Tibial artery (tissue), 4 donors: Measurements from ENCODE around the gene YPEL4.

Source experiments
- DNase-seq, 2 donors: peaks; one replicate each; pipeline ENCODE4 v3.0.0-alpha.2; 2019
- H3K27ac ChIP-seq, 2 donors: fragments of 200-600 bp; sonication (generic) in 1 of 2; 1 replicate in 1 of 2; 2 replicates in 1 of 2; pipeline ENCODE4 v1.5.1; 2018 to 2019; ENCODE audit warnings: mild to moderate bottlenecking in 1 of 2
- H3K27me3 ChIP-seq, 2 donors: fragments of 200-600 bp; sonication (generic) in 1 of 2; one replicate each; pipeline versions ENCODE4 v1.5.1 to v1.6.0; 2016 to 2019
- H3K36me3 ChIP-seq, 3 donors: fragments of 200-600 bp; sonication (generic) in 2 of 3; one replicate each; pipeline ENCODE4 v1.5.1; 2016 to 2019; ENCODE audit warnings: mild to moderate bottlenecking in 2 of 3
- H3K4me1 ChIP-seq, 4 donors: fragments of 200-600 bp; sonication (generic) in 2 of 4; 1 replicate in 3 of 4; 2 replicates in 1 of 4; pipeline ENCODE4 v1.5.1; 2016 to 2019
- H3K4me3 ChIP-seq, 2 donors: fragments of 200-600 bp; sonication (generic) in 1 of 2; 1 replicate in 1 of 2; 2 replicates in 1 of 2; pipeline ENCODE4 v1.5.1; 2018 to 2019; ENCODE audit warnings: mild to moderate bottlenecking in 2 of 2
- H3K9me3 ChIP-seq, 3 donors: fragments of 200-600 bp; sonication (generic) in 1 of 3; one replicate each; pipeline ENCODE4 v1.5.1; 2016 to 2019
- CTCF ChIP-seq, 2 experiments: fragments of 200-600 bp in 1 of 2; fragments of 450-650 bp in 1 of 2; IDR thresholded peaks; one replicate each; pipeline ENCODE4 v1.5.1; 2017 to 2019; ENCODE audit warnings: antibody characterized with exemption in 2 of 2, mild to moderate bottlenecking in 1 of 2, moderate library complexity in 1 of 2
- intact Hi-C: fragments of 100-400 bp; cut with DNase I; formaldehyde crosslinking; loops from one replicate; pipeline ENCODE4 v1.15.0; 2023; ENCODE audit warnings: low total_unique reads

Gene YPEL4

GRCh38 chr11:57615308-57615707, 34.4 kb downstream of the YPEL4 start:
- Histone ChIP-seq H3K27me3 (no peaks in the 10 kb centered on the region), H3K4me1 (no peaks in the 10 kb centered on the region), H3K36me3 (peaks cover 82 to 94% (median 91%) of the 10 kb centered on the region in 3 donors), H3K27ac (no peak overlapping the region), H3K4me3 (no peak overlapping the region), H3K9me3 (no peaks in the 10 kb centered on the region)
- no peak for DNase-seq
- no peak for TF ChIP-seq CTCF (IDR thresholded peaks at IDR 0.05)
- intact Hi-C loops, result no loop called here

GRCh38 chr11:57614234-57614772, 35.4 kb downstream of the YPEL4 start:
- H3K27me3 ChIP-seq, result no peaks in the 10 kb centered on the region
- H3K4me1 ChIP-seq, result no peaks in the 10 kb centered on the region
- intact Hi-C loops, result no loop called here
- DNase-seq, result no peak
- H3K27ac ChIP-seq, result no peak overlapping the region
- TF ChIP-seq CTCF (IDR thresholded peaks at IDR 0.05), result no peak
- peaks cover 81 to 97% (median 90%) of the 10 kb centered on the region in 3 donors for H3K36me3 ChIP-seq
- H3K4me3 ChIP-seq, result no peak overlapping the region
- no peaks in the 10 kb centered on the region for H3K9me3 ChIP-seq

GRCh38 chr11:57610170-57610569, 39.5 kb downstream of the YPEL4 start:
- H3K4me3 ChIP-seq, result no peak overlapping the region
- no peak for TF ChIP-seq CTCF (IDR thresholded peaks at IDR 0.05)
- no peak for DNase-seq
- H3K36me3 ChIP-seq, result peaks cover 83 to 100% (median 94%) of the 10 kb centered on the region in 3 donors
- no peaks in the 10 kb centered on the region for H3K4me1 ChIP-seq
- H3K27me3 ChIP-seq, result no peaks in the 10 kb centered on the region
- intact Hi-C loops, result no loop called here
- no peaks in the 10 kb centered on the region for H3K9me3 ChIP-seq
- H3K27ac ChIP-seq, result no peak overlapping the region

GRCh38 chr11:57605028-57605420, 44.7 kb downstream of the YPEL4 start:
- Histone ChIP-seq H3K4me3 (no peak overlapping the region), H3K27me3 (no peaks in the 10 kb centered on the region), H3K36me3 (peaks cover 56 to 90% (median 68%) of the 10 kb centered on the region in 3 donors), H3K4me1 (peaks cover 0 to 3% (median under 1%) of the 10 kb centered on the region in 4 donors), H3K27ac (no peak overlapping the region), H3K9me3 (no peaks in the 10 kb centered on the region)
- TF ChIP-seq CTCF (IDR thresholded peaks at IDR 0.05), result no peak
- intact Hi-C loops, result no loop called here
- DNase-seq, result no peak

GRCh38 chr11:57604296-57605027, 45.2 kb downstream of the YPEL4 start:
- Histone ChIP-seq H3K9me3 (no peaks in the 10 kb centered on the region), H3K36me3 (peaks cover 52 to 88% (median 67%) of the 10 kb centered on the region in 3 donors), H3K27ac (no peak overlapping the region), H3K4me3 (no peak overlapping the region), H3K4me1 (peaks cover 0 to 7% (median 4%) of the 10 kb centered on the region in 4 donors), H3K27me3 (no peaks in the 10 kb centered on the region)
- no peak for TF ChIP-seq CTCF (IDR thresholded peaks at IDR 0.05)
- no peak for DNase-seq
- intact Hi-C loops, result no loop called here
